Astrocyte of the spinal cord (primary cell): Measurements from ENCODE around the gene HCST.

Source experiments
- DNase-seq: peaks from one replicate; pipeline ENCODE4 v3.0.0; 2011; ENCODE audit warnings: low read depth, low spot score
- H3K4me3 ChIP-seq: 2 replicates; pipeline ENCODE4 v1.5.1; 2011; ENCODE audit warnings: low read depth, mild to moderate bottlenecking, low read length, moderate library complexity
- in situ Hi-C: cut with HindIII; loops from 2 replicates; pipeline ENCODE4 v1.10.0; 2017; ENCODE audit warnings: low sequenced_read_pairs
- TF ChIP-seq, protein P1 (sequence below): IDR thresholded peaks from 2 replicates; pipeline ENCODE4 v1.5.1; 2012; ENCODE audit warnings: low read depth, mild to moderate bottlenecking, low read length, inconsistent platforms

The HCST gene

GRCh38 chr19:35936738-35937268, 34.5 kb downstream of the HCST start:
- TF ChIP-seq, protein P1, sequence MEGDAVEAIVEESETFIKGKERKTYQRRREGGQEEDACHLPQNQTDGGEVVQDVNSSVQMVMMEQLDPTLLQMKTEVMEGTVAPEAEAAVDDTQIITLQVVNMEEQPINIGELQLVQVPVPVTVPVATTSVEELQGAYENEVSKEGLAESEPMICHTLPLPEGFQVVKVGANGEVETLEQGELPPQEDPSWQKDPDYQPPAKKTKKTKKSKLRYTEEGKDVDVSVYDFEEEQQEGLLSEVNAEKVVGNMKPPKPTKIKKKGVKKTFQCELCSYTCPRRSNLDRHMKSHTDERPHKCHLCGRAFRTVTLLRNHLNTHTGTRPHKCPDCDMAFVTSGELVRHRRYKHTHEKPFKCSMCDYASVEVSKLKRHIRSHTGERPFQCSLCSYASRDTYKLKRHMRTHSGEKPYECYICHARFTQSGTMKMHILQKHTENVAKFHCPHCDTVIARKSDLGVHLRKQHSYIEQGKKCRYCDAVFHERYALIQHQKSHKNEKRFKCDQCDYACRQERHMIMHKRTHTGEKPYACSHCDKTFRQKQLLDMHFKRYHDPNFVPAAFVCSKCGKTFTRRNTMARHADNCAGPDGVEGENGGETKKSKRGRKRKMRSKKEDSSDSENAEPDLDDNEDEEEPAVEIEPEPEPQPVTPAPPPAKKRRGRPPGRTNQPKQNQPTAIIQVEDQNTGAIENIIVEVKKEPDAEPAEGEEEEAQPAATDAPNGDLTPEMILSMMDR, result no peak
- in situ Hi-C loops, result no loop called here

GRCh38 chr19:35937345-35938281, 35.3 kb downstream of the HCST start:
- H3K4me3 ChIP-seq, result peak overlapping the region; percentile 63
- DNase-seq, result no peak
- TF ChIP-seq, protein P1, result no peak
- in situ Hi-C loops, result no loop called here

More at GRCh38 chr19:35936738-35937268, 34.5 kb downstream of the HCST start:
- no peak for DNase-seq
- H3K4me3 ChIP-seq, result peak overlapping the region; percentile 63

GRCh38 chr19:35938282-35939224, 36.2 kb downstream of the HCST start:
- no peak overlapping the region for H3K4me3 ChIP-seq
- DNase-seq, result no peak
- TF ChIP-seq, protein P1, result no peak
- in situ Hi-C loops, result no loop called here

DNA sequence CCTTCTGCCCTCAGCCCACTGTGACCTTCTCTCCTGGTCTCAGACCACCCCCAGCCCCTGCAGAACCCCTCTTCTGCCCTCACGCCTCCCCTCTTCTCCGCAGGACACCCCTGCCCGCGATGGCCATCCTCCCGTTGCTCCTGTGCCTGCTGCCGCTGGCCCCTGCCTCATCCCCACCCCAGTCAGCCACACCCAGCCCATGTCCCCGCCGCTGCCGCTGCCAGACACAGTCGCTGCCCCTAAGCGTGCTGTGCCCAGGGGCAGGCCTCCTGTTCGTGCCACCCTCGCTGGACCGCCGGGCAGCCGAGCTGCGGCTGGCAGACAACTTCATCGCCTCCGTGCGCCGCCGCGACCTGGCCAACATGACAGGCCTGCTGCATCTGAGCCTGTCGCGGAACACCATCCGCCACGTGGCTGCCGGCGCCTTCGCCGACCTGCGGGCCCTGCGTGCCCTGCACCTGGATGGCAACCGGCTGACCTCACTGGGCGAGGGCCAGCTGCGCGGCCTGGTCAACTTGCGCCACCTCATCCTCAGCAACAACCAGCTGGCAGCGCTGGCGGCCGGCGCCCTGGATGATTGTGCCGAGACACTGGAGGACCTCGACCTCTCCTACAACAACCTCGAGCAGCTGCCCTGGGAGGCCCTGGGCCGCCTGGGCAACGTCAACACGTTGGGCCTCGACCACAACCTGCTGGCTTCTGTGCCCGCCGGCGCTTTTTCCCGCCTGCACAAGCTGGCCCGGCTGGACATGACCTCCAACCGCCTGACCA, 37.2 kb downstream of the HCST start:
- no peak for DNase-seq
- no peak overlapping the region for H3K4me3 ChIP-seq
- in situ Hi-C loops, result no loop called here
- TF ChIP-seq, protein P1, result no peak

- DNase-seq, result no peak
- in situ Hi-C loops, result no loop called here
- TF ChIP-seq, protein P1, result no peak
Observed at GRCh38 chr19:35940078-35940775, 37.9 kb downstream of the HCST start.

More at GRCh38 chr19:35940078-35940775, 37.9 kb downstream of the HCST start:
- no peak overlapping the region for H3K4me3 ChIP-seq
